Fibroblast of skin of left quadriceps (primary cell): ENCODE data around the gene B9D1.

Experiments
- DNase-seq, 2 experiments: peaks; one replicate each; pipeline ENCODE4 v3.0.0-alpha.2; 2013; ENCODE audit warnings: low read depth in 2 of 2

Gene B9D1

DNA sequence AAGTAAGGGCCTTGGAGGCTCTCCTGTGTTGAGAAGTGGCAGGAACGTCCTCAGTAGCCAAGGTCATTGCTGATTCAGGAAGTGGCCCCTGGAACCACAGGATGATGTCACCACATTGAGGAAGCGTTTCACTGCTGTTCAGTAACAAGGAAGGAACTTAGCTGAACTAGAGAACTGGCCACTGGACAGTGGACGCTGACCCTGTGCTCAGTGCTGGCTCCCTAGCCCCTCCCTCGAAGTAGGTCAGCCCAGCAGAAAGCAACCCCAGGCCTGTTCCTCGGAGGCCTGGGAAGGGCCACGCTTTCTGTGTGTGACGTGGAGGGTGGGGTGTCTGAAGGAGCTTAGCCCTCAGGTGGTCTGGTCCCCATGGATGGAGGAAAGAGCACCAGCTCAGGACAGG, 58.3 kb downstream of the B9D1 start:
- DNase-seq: no peak

- DNase-seq: no peak
These were observed 59.2 kb downstream of the B9D1 start for GRCh38 chr17:19303367-19303776.

DNA sequence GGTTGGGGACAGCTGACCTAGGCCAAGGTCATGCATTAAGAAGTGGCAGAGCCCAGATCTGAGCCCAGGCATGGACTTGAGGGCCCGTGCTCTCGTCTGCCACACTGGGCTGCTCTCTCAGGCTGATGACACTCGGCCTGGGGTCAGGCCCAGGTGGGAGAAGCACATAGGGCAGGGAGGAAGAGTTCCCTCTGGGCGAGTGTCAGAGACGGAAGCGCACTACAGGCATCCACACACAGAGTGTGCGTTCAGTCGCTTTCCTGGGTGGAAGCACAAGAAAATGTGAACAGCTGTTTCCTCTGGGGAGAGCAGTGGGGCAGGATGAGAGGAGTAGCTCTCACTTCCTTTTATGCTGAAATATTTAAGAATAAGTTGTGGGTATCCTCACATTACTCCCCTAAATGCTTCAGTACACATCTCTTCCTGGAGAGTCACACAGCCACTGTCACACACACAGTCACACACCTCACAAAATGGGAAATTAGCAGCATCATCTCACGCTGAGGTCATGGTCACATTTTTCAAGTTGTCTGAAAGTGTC, 59.7 kb downstream of the B9D1 start:
- no peak for DNase-seq

- DNase-seq: no peak
These were observed 60.5 kb downstream of the B9D1 start for GRCh38 chr17:19301973-19302372.

GRCh38 chr17:19301274-19301951, 61.1 kb downstream of the B9D1 start:
- DNase-seq: no peak

DNA sequence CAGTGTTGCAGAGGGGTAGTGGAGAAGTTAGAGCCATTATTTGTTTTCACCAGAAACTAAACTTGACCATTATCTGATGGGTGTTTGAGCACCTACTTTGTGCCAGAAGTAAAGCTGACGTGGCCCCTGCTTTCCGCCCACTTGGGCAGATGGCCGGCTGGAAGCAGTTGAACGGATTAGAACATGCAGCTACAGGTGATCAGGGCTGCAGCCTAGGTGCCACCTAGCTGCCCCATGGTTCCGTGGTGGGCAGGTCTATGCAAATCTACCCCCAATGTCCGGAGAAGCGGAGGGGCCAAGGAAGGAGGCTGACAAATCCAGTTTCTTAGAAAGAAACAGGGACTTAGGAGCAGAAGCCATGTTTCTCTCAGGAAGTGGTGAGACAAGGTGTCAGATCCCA, 62.7 kb downstream of the B9D1 start:
- DNase-seq: no peak

- DNase-seq: no peak
These were observed 63.2 kb downstream of the B9D1 start for GRCh38 chr17:19299214-19299747.

- no peak for DNase-seq
These were observed 63.8 kb downstream of the B9D1 start for GRCh38 chr17:19298569-19299213.

- no peak for DNase-seq
These were observed 65.4 kb downstream of the B9D1 start for GRCh38 chr17:19296786-19297778.

DNA sequence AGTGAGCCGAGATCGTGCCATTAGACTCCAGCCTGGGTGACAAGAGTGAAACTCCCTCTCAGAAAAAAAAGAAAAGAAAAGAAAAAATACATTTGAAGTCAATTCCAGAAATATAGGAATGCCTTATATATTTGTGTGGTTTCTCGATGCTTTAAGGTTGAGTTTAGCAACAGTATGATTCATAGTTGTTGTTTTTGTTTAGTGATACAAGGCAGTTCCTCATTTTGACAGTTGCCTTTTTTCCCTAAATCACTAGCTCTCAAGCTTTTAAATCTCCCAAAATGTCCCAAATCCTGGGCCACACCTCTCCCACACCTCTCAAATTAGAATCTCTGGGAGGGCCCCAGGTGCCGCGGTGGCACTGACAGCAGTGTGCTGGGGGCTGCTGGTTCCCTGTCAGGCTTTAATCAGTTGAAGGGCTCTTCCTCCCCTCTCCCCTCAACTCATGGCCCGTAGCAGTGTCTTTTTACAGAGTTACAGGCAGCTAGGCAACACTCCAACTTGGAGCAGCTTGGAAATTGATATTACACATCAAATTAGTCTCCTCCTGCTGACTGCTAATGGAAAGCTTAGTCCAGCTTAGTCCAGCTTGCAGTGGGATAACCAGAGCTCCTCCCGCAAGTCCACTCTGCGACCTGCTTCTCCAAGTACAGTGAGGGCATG, 66.9 kb downstream of the B9D1 start:
- DNase-seq: no peak

GRCh38 chr17:19294443-19294842, 68.1 kb downstream of the B9D1 start:
- no peak for DNase-seq
